ENCODE measurements around the gene SHANK2. TPM values are rescaled to one million over a fixed set of nuclear protein-coding genes. Genes with fewer than 3 reads are reported as not detected.
"Not testable (repeated sequence)": the region's sequence is repeated elsewhere in the genome, so short reads cannot be mapped to it uniquely, and the experiment has no call there.

The SHANK2 gene
- total RNA-seq, 1 experiment from 2014 or later = 0.02 TPM

- DNase-seq (ENCODE audit: low read depth) = no peak
Measured at GRCh38 chr11:71245601-71246391, 6.6 kb downstream of the SHANK2 start.

GRCh38 chr11:71244116-71244810 lies 8.1 kb downstream of the SHANK2 start:
- DNase-seq (ENCODE audit: low read depth) = no peak

- no peak for DNase-seq (ENCODE audit: low read depth)
Measured at GRCh38 chr11:71242391-71242790, 10.0 kb downstream of the SHANK2 start.

- no peak for DNase-seq (ENCODE audit: low read depth)
Measured at GRCh38 chr11:71241721-71242259, 10.6 kb downstream of the SHANK2 start.

GRCh38 chr11:71240865-71241691 lies 11.3 kb downstream of the SHANK2 start:
- DNase-seq (ENCODE audit: low read depth) = peak; percentile 20

GRCh38 chr11:71240061-71240690 lies 12.2 kb downstream of the SHANK2 start:
- DNase-seq (ENCODE audit: low read depth) = no peak

- no peak for DNase-seq (ENCODE audit: low read depth)
Measured at GRCh38 chr11:71239581-71239980, 12.8 kb downstream of the SHANK2 start.

GRCh38 chr11:71238941-71239340 lies 13.4 kb downstream of the SHANK2 start:
- DNase-seq (ENCODE audit: low read depth) = no peak

GRCh38 chr11:71238285-71238875 lies 14.0 kb downstream of the SHANK2 start:
- no peak for DNase-seq (ENCODE audit: low read depth)

- DNase-seq (ENCODE audit: low read depth) = no peak
Measured at GRCh38 chr11:71237853-71238252, 14.5 kb downstream of the SHANK2 start.

GRCh38 chr11:71236836-71237475 lies 15.4 kb downstream of the SHANK2 start:
- no peak for DNase-seq (ENCODE audit: low read depth)

GRCh38 chr11:71235719-71236118 lies 16.7 kb downstream of the SHANK2 start:
- no peak for DNase-seq (ENCODE audit: low read depth)

- DNase-seq (ENCODE audit: low read depth) = not testable (repeated sequence)
Measured at GRCh38 chr11:71233896-71234852, 18.2 kb downstream of the SHANK2 start.

- no peak for DNase-seq (ENCODE audit: low read depth)
Measured at GRCh38 chr11:71232364-71232763, 20.0 kb downstream of the SHANK2 start.

- no peak for DNase-seq (ENCODE audit: low read depth)
Measured at GRCh38 chr11:71228961-71229360, 23.4 kb downstream of the SHANK2 start.

GRCh38 chr11:71227058-71227659 lies 25.2 kb downstream of the SHANK2 start:
- no peak for DNase-seq (ENCODE audit: low read depth)

- no peak for DNase-seq (ENCODE audit: low read depth)
Measured at GRCh38 chr11:71223671-71224660, 28.4 kb downstream of the SHANK2 start.

GRCh38 chr11:71223081-71223405 lies 29.3 kb downstream of the SHANK2 start:
- no peak for DNase-seq (ENCODE audit: low read depth)
